ENCODE results near the gene CKB.

CKB gene

GRCh38 chr14:103522649-103523574, at the start of gene CKB:
Gene CKB, minus strand, starts transcription at chr14:103522830. Its CDS starts 337 bp downstream, at chr14:103522493.
- DNase-seq, result peak; percentile 39

- DNase-seq, result no peak
Observed at GRCh38 chr14:103569408-103569807, 46.8 kb upstream of the CKB start.

DNA sequence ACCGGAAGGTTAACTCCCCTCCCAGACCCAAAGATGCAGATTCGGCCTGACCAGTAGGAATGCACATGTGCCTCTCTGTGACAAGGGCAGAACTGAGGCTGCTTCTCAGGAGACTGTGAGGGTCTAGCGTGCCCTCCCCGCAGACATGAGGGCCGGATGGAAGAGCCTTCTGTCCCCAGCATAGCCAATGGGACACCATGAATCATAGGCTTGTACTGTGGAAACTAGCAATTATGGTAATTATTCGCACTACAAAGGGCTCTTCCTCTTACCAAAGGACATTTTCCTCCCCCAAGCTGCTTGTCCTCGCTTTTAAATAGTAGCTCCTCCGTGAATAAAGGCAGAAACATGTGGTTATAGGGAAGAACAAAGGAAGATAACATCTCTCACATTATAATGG, 46.3 kb upstream of the CKB start:
- no peak for DNase-seq

GRCh38 chr14:103563844-103564505, 41.3 kb upstream of the CKB start:
- no peak for DNase-seq

DNA sequence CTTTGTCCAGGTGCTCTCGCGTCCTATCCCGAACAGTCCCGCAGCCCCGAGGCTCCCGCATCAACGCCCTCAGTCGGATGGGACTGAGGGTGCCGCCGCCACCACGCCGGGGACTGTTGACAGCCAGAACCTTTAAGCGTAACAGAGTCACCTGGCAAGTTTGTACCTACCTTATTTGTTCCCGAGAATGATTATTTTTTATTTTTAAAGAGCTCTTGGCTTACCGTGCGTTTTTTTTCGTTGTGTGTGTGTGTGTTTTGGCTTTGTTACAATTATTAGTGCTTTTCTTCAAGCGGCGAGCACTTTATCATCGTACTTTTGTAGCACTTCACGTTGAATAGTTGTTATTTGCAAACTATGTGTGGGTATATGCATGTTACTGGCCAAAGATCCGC, 40.6 kb upstream of the CKB start:
- DNase-seq, result no peak

GRCh38 chr14:103562429-103563225, 40.0 kb upstream of the CKB start, which contains the start of the genes BAG5 and COA8:
Gene BAG5, minus strand, starts transcription at chr14:103562657. Its CDS starts 1,493 bp downstream, at chr14:103561164.
Gene COA8, plus strand, starts transcription at chr14:103562960. Its CDS starts 42 bp downstream, at chr14:103563002.
- DNase-seq, result peak; percentile 85

- DNase-seq, result no peak
Observed at GRCh38 chr14:103562179-103562428, 39.5 kb upstream of the CKB start.

GRCh38 chr14:103561381-103562178, 39.0 kb upstream of the CKB start:
- peak; percentile 50 for DNase-seq

DNA sequence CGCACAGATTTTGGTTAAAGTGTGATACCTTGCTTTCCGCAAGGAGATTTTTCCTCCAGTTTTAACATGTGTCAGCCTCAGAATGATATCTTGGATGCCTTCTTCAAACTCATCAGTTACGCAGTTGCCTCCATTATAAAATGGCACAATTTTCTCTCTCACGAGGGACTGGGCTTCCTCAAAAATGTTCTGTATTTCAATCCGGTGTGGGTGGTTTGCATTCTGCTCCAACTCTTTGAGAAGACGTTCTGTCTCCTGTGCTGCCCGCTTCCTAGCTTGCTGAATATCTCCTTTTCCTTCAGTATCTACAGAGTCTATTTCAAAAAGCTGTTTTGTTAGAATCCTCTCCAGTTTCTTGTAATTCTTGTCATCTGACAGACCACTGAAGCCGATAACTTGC, 38.1 kb upstream of the CKB start:
- DNase-seq, result no peak

DNA sequence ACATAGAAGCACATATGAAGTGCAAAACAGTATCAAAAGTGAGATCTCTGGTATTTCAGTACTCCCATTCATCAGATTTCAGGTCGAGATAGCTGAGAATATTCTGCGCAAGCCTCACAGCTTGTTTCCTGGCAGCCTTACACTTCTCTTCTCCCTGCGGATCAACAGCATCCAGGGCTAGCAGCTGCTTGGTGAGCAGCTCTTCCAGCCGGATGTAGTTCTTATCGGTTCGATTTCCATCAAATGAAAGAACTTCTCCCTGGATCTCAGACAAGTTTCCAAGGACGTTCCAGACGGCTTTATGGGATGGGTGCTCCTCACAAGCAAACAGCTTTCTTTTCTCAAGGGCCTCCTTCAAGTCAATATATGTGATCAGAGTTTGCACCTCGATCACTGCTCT, 37.1 kb upstream of the CKB start:
- DNase-seq, result no peak

GRCh38 chr14:103558071-103558882, 35.6 kb upstream of the CKB start:
- DNase-seq, result no peak

DNA sequence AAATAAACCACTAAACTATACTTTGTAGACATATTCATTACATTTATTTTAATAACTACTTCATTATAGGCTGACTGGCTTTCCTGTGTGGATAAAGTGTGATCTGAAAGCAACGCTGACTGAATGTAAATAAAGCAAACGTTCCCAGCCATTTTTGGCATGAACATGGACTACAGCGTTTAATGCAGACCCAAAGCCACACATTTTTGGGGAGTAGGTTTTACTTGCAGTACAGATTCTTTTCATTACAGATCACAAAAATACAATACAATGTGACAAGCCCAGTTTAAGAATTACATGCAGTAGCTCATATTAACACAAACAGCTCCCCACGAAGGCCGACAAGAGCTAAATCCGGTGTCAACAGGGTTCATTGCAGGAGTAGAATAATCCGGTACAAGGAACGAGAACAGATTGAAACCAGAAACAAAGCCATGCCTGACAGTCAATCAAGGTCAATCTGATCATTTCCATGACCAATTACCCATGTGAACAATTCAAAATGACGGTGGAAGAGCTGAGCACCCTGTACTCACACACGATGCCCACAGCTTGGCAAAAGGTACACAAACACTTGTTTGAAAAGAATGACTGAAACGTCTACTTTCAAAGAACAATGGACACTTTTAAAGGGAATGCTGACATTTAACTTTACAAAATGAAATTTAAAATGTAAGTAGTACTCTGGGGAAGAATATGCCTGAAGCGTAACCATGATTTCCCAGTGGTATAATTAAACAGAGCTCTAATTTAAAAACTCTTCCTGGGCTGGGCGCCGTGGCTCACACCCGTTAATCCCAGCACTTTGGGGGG, 34.5 kb upstream of the CKB start:
- DNase-seq, result no peak

DNA sequence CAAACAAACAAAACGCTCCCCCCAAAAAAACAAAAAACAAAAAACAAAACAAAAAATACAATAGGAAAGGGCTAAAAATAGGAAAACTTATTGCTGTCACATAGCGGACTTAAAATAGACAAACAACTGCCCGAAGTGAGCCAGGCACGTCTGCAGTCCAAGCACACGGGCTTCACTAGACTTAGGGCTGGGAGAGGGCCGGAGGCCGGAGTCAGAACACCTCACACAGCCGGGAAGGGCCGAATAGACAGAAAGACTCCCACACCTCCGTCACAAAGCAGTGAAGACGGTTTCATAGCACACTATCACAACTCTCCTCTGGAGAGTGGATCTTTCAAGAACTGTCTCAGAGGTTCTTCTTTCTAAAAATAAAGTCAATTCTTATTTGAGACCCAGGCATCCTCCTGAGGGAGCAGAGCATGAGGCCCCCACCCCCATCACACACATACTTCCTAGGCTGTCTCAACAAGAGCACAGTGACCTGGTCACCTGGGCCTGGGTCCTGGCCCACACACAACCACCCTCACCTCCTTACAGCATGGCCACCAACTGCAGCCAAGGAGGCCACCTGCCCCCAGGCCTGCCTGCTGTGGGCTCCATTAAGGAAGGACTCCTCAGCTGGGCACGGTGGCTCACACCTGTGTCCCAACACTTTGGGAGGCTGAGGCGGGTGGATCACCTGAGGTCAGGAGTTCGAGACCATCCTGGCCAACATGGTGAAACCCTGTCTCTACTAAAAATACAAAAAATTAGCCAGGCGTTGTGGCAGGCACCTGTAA, 33.1 kb upstream of the CKB start:
- no peak for DNase-seq

- no peak for DNase-seq
Observed at GRCh38 chr14:103552846-103553210, 30.2 kb upstream of the CKB start.

DNA sequence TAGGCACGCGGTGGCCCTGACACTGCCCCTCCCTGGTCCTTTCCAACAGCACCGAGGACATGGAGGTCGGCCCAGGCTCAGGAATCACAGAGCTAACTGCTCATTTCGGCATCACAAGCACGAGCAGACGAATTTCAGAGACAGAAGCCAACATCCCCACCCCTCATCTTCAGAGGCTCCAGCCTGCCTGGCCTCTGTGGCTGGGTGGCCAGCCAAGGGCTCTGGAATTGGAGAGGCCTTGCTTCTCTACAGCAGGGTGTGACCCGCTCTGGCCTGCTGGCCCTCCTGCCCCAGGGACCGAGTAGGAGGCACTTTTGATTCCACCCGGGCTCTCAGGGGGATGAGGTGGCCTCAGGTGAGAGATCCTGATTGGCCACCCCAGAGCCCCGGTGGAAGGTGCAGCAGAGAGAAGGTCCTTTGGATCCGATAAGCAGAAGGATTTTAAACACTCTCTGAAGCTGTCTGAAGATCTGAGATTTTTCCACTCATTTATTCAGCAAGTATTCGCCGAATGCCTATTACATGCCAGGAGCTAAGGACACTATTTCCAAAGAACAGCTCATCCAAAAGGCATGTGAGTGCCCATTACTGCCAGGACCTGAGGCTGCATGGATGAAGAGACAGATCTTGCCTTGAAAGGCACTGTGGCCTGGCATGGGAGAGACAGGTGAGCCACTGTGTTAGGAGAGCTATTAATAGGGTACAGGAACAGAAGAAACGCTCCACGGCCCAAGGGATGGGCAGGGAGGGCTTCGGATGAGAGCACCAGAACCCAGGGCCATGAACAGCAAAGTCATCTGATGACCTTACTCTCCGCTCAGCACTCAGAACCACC, 29.6 kb upstream of the CKB start:
- no peak for DNase-seq

- DNase-seq, result no peak
Observed at GRCh38 chr14:103551338-103551762, 28.7 kb upstream of the CKB start.

GRCh38 chr14:103550451-103551337, 28.1 kb upstream of the CKB start:
- DNase-seq, result no peak
